Subcutaneous adipose tissue (tissue), 4 donors: Measurements from ENCODE around the gene FER. TPM values are rescaled to one million over a fixed set of nuclear protein-coding genes. Genes with fewer than 3 reads are reported as not detected.

ENCODE experiments used
- CTCF ChIP-seq: fragments of 450-650 bp; IDR thresholded peaks from one replicate; pipeline ENCODE4 v1.5.1; 2016; ENCODE audit warnings: low read depth, mild to moderate bottlenecking, control low read depth, antibody characterized with exemption, moderate library complexity
- total RNA-seq, 4 donors: library from RNA; depleted of rRNA; stranded (reverse); fragments of >200 nt; gene quantifications; one replicate each; pipeline ENCODE4 v1.1.0, GENCODE V29; 2016

Gene FER
- total RNA-seq, 4 donors from 2014 or later = 26.9 to 37.4 (median 27.6) TPM

- TF ChIP-seq CTCF = no peak
Observed at GRCh38 chr5:109199289-109199688, 451.6 kb downstream of the FER start.

- TF ChIP-seq CTCF = no peak
Observed at GRCh38 chr5:109199799-109200620, 452.3 kb downstream of the FER start.

GRCh38 chr5:109215040-109215439 lies 467.3 kb downstream of the FER start:
- TF ChIP-seq CTCF = no peak

GRCh38 chr5:109218818-109219217 lies 471.1 kb downstream of the FER start:
- no peak for TF ChIP-seq CTCF

- no peak for TF ChIP-seq CTCF
Observed at GRCh38 chr5:109223531-109223930, 475.8 kb downstream of the FER start.

- TF ChIP-seq CTCF = no peak
Observed at GRCh38 chr5:109224276-109224882, 476.7 kb downstream of the FER start.
